ENCODE results near the gene CFHR2.

CFHR2 gene

GRCh38 chr1:197003132-197003531 lies 59.6 kb downstream of the CFHR2 start:
- DNase-seq = no peak

DNA sequence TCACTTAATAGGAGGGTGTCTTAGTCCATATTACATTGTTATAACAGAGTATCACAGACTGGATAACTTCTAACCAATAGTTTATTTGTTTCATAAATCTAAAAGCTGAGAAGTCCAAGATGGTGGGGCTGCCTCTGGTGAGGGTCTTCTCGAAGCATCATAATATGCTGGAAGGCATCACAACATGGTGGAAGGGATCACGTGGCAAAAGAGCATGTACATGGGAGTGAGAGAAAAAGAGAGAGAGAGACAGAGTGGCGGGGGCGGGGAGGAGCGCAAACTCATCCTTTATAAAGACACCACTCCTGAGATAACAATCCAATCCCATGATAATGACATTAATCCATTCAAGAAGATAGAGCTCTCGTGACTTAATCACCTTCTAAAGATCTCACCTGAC lies 65.3 kb downstream of the CFHR2 start:
- DNase-seq = no peak
